Osteocyte (in vitro differentiated cells): ENCODE data around the gene CCDC124. TPM values are rescaled to one million over a fixed set of nuclear protein-coding genes. Genes with fewer than 3 reads are reported as not detected.

ENCODE experiments used
- DNase-seq: peaks from one replicate; pipeline ENCODE4 v3.0.0; 2021; ENCODE audit warnings: mixed read lengths; ENCODE audit not compliant: unreplicated experiment; ENCODE audit errors: extremely low spot score
- H3K27ac Mint-ChIP-seq: one replicate; pipeline ENCODE4 v1.8.0; 2021; ENCODE audit warnings: mild to moderate bottlenecking, mixed read lengths; ENCODE audit not compliant: unreplicated experiment
- H3K27me3 Mint-ChIP-seq: one replicate; pipeline ENCODE4 v1.8.0; 2021; ENCODE audit warnings: mixed read lengths; ENCODE audit not compliant: unreplicated experiment
- H3K36me3 Mint-ChIP-seq: one replicate; pipeline ENCODE4 v1.8.0; 2021; ENCODE audit warnings: mixed read lengths; ENCODE audit not compliant: unreplicated experiment
- H3K4me1 Mint-ChIP-seq: one replicate; pipeline ENCODE4 v1.8.0; 2021; ENCODE audit warnings: mixed read lengths; ENCODE audit not compliant: unreplicated experiment
- H3K4me3 Mint-ChIP-seq: one replicate; pipeline ENCODE4 v1.8.0; 2021; ENCODE audit warnings: mild to moderate bottlenecking, moderate library complexity, mixed read lengths; ENCODE audit not compliant: unreplicated experiment
- H3K9me3 Mint-ChIP-seq: one replicate; pipeline ENCODE4 v1.8.0; 2021; ENCODE audit warnings: mixed read lengths; ENCODE audit not compliant: unreplicated experiment
- CTCF ChIP-seq: fragments of 200-600 bp; sonication (generic); IDR thresholded peaks from 2 replicates; pipeline ENCODE4 v1.5.0; 2021; ENCODE audit warnings: antibody characterized with exemption, mild to moderate bottlenecking, moderate library complexity
- total RNA-seq: library from RNA; stranded (reverse); gene quantifications from 2 replicates; pipeline ENCODE4 v1.2.1, GENCODE V29; 2021

CCDC124 gene
- total RNA-seq, 1 donor from 2014 or later = 81.9 TPM

GRCh38 chr19:17954401-17954800 lies 21.6 kb downstream of the CCDC124 start:
- Mint-ChIP-seq H3K27ac (no peak overlapping the region), H3K4me1 (peaks cover 22% of the 10 kb centered on the region), H3K27me3 (peaks cover 65% of the 10 kb centered on the region), H3K36me3 (no peaks in the 10 kb centered on the region), H3K9me3 (no peaks in the 10 kb centered on the region), H3K4me3 (no peak overlapping the region)
- no peak for DNase-seq
- TF ChIP-seq CTCF = no peak

GRCh38 chr19:17957149-17957849 lies 24.5 kb downstream of the CCDC124 start:
- Mint-ChIP-seq H3K9me3 (no peaks in the 10 kb centered on the region), H3K4me1 (peaks cover 1% of the 10 kb centered on the region), H3K27me3 (peaks cover 50% of the 10 kb centered on the region), H3K4me3 (no peak overlapping the region), H3K36me3 (no peaks in the 10 kb centered on the region), H3K27ac (no peak overlapping the region)
- no peak for TF ChIP-seq CTCF
- no peak for DNase-seq

GRCh38 chr19:17957885-17958284 lies 25.1 kb downstream of the CCDC124 start:
- no peaks in the 10 kb centered on the region for H3K4me1 Mint-ChIP-seq
- H3K9me3 Mint-ChIP-seq = no peaks in the 10 kb centered on the region
- no peak overlapping the region for H3K4me3 Mint-ChIP-seq
- TF ChIP-seq CTCF = no peak
- DNase-seq = no peak
- no peaks in the 10 kb centered on the region for H3K36me3 Mint-ChIP-seq
- peaks cover 45% of the 10 kb centered on the region for H3K27me3 Mint-ChIP-seq
- H3K27ac Mint-ChIP-seq = no peak overlapping the region

DNA sequence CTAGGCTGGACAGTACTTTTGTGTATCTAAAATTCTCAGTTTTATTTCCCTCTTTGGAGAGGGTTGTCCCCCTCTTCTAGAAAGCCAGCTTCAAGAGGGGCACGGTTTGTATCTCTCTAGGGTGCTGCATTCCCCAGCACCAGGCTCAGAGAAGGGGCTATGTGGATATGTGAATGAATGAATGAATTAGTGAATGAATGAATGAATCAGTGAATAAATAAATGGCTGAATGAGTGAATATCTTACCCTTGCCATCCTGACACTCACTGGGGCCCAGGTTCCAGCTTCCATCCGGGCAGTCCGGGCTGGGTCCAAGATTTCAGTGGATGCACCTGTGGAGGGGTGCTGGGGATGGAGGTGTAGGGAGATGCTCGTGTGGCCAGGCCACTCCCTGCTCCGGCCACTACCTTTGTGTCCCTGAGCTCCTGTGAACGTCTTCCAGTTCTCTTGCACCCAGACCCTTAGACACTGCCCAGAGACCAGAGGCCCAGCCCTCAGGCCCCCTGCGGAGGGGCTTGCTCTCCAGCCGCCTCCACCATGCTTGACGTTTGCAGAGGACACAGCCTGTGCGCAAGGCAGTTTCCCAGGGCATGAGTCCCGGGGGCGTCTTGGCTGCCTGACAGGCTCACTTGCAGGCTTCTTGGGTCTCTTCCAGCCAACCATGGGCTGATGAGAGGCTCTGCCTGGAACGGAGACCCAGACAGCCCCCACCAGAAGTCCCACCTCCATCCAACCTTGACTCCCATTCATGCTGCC lies 31.3 kb downstream of the CCDC124 start:
- H3K27ac Mint-ChIP-seq = no peak overlapping the region

More for the DNA sequence above, 31.3 kb downstream of the CCDC124 start:
- Mint-ChIP-seq H3K27me3 (peaks cover 52% of the 10 kb centered on the region), H3K9me3 (no peaks in the 10 kb centered on the region), H3K4me1 (peaks cover 7% of the 10 kb centered on the region), H3K36me3 (no peaks in the 10 kb centered on the region), H3K4me3 (no peak overlapping the region)
- no peak for TF ChIP-seq CTCF
- DNase-seq = no peak
